Heart right ventricle (tissue), 16 donors: ENCODE data around the gene BTNL2. TPM values are rescaled to one million over a fixed set of nuclear protein-coding genes. Genes with fewer than 3 reads are reported as not detected.

Experiments used
- ATAC-seq, 8 donors: fragments of 200-7000 bp; cut with Tn5 transposase; one replicate each; pipeline ENCODE4 v1.9.1; 2020; ENCODE audit warnings: mild to moderate bottlenecking in 8 of 8, moderate library complexity in 8 of 8, moderate number of reproducible peaks in 1 of 8
- DNase-seq, 2 donors: peaks; one replicate each; pipeline ENCODE4 v3.0.0-alpha.2; 2020
- H3K27ac ChIP-seq, 10 donors: fragments of 200-600 bp; sonication (generic) in 2 of 10; one replicate each; pipeline versions ENCODE4 v1.5.0 to v1.8.0; 2020 to 2022; ENCODE audit warnings: mild to moderate bottlenecking in 3 of 10
- H3K27me3 ChIP-seq, 7 donors: fragments of 200-600 bp; one replicate each; pipeline ENCODE4 v1.8.0; 2021 to 2022; ENCODE audit warnings: mild to moderate bottlenecking in 2 of 7
- H3K36me3 ChIP-seq, 9 donors: fragments of 200-600 bp; sonication (generic) in 1 of 9; one replicate each; pipeline versions ENCODE4 v1.5.0 to v1.8.0; 2020 to 2022; ENCODE audit warnings: mild to moderate bottlenecking in 2 of 9
- H3K4me1 ChIP-seq, 9 donors: fragments of 200-600 bp; sonication (generic) in 1 of 9; one replicate each; pipeline versions ENCODE4 v1.5.0 to v1.8.0; 2020 to 2022; ENCODE audit warnings: mild to moderate bottlenecking in 4 of 9
- H3K4me3 ChIP-seq, 10 donors: fragments of 200-600 bp; sonication (generic) in 2 of 10; one replicate each; pipeline versions ENCODE4 v1.5.0 to v1.8.0; 2020 to 2022; ENCODE audit warnings: mild to moderate bottlenecking in 7 of 10, moderate library complexity in 2 of 10
- H3K9me3 ChIP-seq, 11 donors: fragments of 200-600 bp in 10 of 11; sonication (generic) in 2 of 11; one replicate each; pipeline versions ENCODE4 v1.5.0 to v1.8.0; 2013 to 2022; ENCODE audit warnings: mild to moderate bottlenecking in 2 of 11, control low read depth in 1 of 11, moderate library complexity in 1 of 11
- WGBS, 2 donors: extraction: QIAGEN DNeasy Blood & Tissue Kit; methylation state at CpG; one replicate each; pipeline ENCODE4 v1.1.7; 2013; ENCODE audit warnings: inconsistent platforms in 1 of 2; 5-methylcytosine and 5-hydroxymethylcytosine counted together
- intact Hi-C, 10 donors: fragments of 100-400 bp; cut with DNase I; formaldehyde crosslinking; loops; one replicate each; pipeline versions ENCODE4 v1.11.1 to v1.14.2; 2022
- polyA plus RNA-seq, 2 donors: library from polyadenylated mRNA; stranded (reverse); fragments of 200-250 nt; gene quantifications; one replicate each; pipeline ENCODE4 v1.2.3, GENCODE V29; 2013
- total RNA-seq, 10 donors: library from RNA; stranded (reverse); fragmentation: NEBNext Ultra II Directional in 3 of 10; extraction: Animal tissue kit (Norgen Biotek cat#: 25700) in 3 of 10; gene quantifications; one replicate each; pipeline versions ENCODE4 v1.2.1 to v1.2.4, GENCODE V29; 2021 to 2023
- TF ChIP-seq, protein P1 (sequence below), 9 donors: fragments of 200-600 bp; sonication (generic) in 2 of 9; IDR thresholded peaks; one replicate each; pipeline versions ENCODE4 v1.5.0 to v1.8.0; 2021 to 2022; ENCODE audit warnings: antibody characterized with exemption in 9 of 9, mild to moderate bottlenecking in 5 of 9, moderate library complexity in 1 of 9
- donor health status: Arrhythmogenic right ventricular cardiomyopathy.
- donor health status: ischemic (EF 13 %, LVEDD 7.1; RV severe dilation, severe dysfunction).
- donor health status: healthy with polysubstance abuse.
- donor health status: DM: no; HTN: yes; CAD: no.
- donor health status: DM: no; HTN: no; CAD: no.
- donor health status: ischemic (EF 25% LVEDD 6.9; RV normal size, moderate dysfunction).
- donor health status: ischemic (EF 25% LVEDD 5.7; RV mildly dilated, moderate dysfunction).
- donor health status: healthy.
- donor health status: DM: yes; HTN: yes; CAD: no.
- donor health status: Ischemic cardiomyopathy.
- donor health status: ischemic (EF 35%, LVEDD 5.7; RV mildly dilated, moderate dysfunction).
- donor health status: nonischemic (EF 11% LVEDD 7.7; RV severe dilation, severe dysfunction).
- donor health status: DM: yes; HTN: yes; CAD: no.
- donor health status: PGD.
- donor health status: ischemic (EF 29% LVEDD 5.4; RV normal size, mild dysfunction).
- donor health status: nonischemic (EF 23%, LVEDD 6.1; RV moderate dilation, normal function).

The BTNL2 gene
- total and polyA plus RNA-seq, 12 donors, result not detected

DNA sequence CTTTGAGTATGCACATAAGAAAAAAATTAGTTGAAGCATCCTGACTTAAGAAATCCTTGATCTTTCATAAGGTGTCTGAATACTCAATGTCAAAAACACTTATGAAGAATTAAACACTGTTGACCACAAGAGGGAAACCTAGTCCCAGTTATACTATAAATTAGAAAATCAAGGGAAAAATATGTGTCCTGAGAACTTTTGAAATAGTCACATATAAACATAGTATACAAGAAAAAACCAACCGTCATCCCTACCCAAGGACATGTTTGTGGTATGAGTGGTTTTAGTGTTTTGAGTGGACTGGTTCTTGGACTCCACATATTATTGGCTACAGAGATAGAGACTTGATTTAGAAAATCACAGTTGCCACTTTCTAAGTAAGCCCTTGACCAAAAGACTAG, 25.1 kb upstream of the BTNL2 start:
- Histone ChIP-seq H3K27me3 (peaks cover 0 to 8% (median 0%) of the 10 kb centered on the region in 7 donors), H3K27ac (no peak overlapping the region), H3K4me3 (no peak overlapping the region), H3K9me3 (no peaks in the 10 kb centered on the region), H3K4me1 (peaks cover 0 to 4% (median 0%) of the 10 kb centered on the region in 9 donors), H3K36me3 (no peaks in the 10 kb centered on the region)
- DNase-seq (no peak), ATAC-seq (no peak)
- 5 to 16% methylated on average over 1 of the region's 1 CpG for WGBS, 2 donors
- intact Hi-C loops, result loop anchor here in 6 of 10 donors (1.0 to 10.0 kb wide), 8 partner anchors 183 to 435 kb away; no protein-coding TSS in a partner anchor
- TF ChIP-seq, protein P1, sequence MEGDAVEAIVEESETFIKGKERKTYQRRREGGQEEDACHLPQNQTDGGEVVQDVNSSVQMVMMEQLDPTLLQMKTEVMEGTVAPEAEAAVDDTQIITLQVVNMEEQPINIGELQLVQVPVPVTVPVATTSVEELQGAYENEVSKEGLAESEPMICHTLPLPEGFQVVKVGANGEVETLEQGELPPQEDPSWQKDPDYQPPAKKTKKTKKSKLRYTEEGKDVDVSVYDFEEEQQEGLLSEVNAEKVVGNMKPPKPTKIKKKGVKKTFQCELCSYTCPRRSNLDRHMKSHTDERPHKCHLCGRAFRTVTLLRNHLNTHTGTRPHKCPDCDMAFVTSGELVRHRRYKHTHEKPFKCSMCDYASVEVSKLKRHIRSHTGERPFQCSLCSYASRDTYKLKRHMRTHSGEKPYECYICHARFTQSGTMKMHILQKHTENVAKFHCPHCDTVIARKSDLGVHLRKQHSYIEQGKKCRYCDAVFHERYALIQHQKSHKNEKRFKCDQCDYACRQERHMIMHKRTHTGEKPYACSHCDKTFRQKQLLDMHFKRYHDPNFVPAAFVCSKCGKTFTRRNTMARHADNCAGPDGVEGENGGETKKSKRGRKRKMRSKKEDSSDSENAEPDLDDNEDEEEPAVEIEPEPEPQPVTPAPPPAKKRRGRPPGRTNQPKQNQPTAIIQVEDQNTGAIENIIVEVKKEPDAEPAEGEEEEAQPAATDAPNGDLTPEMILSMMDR (IDR thresholded peaks at IDR 0.05), result peak in 8 of 9 donors; percentile 17 to 67 (median 60)

DNA sequence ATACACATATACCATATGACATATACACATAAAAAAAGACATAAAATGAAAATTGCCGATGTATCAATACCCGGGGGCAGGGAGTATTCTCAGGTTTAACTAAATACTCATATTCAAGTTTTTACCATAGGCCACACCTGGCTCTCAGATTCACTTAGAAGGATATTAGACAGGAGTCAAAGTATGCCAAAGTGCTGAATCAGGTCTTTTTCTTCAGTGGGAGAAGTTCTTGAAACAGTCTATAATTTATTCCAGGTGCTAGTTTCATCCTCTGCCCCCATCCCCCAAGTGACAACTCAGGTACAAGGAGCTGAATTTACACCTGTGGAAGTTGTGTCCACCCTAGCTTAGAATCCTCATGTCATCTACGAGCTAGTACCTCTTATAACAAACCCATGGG, 24.2 kb upstream of the BTNL2 start:
- 57 to 73% methylated on average over 3 of the region's 3 CpGs for WGBS, 2 donors
- intact Hi-C loops, result loop anchor here in 7 of 10 donors (2.0 to 10.0 kb wide), 7 partner anchors 184 to 436 kb away; no protein-coding TSS in a partner anchor
- H3K4me1 ChIP-seq, result no peaks in the 10 kb centered on the region
- TF ChIP-seq, protein P1 (IDR thresholded peaks at IDR 0.05), result no peak
- DNase-seq (no peak), ATAC-seq (no peak)
- H3K4me3 ChIP-seq, result no peak overlapping the region
- no peaks in the 10 kb centered on the region for H3K9me3 ChIP-seq
- no peak overlapping the region for H3K27ac ChIP-seq
- H3K27me3 ChIP-seq, result peaks cover 0 to 8% (median 0%) of the 10 kb centered on the region in 7 donors
- H3K36me3 ChIP-seq, result no peaks in the 10 kb centered on the region

DNA sequence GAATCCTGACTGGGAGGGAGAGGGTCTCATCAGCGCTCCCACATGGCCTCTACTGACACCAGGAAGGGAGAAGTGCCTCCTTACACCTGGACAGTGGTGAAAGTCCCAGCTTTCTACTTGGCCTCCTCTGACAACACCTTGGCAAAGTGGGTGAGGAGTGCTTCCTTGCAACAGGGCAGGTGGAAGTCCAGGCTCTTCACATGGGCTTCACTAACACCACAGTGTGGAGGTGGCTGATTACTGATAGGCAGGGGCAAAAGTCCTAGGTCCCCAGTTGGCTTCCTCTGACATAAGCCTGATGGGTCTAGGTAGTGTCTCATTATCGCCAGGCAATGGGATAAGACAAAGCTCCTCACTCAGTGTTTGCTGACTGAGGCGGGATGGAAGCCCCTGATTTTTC, 23.2 kb upstream of the BTNL2 start:
- H3K4me1 ChIP-seq, result no peaks in the 10 kb centered on the region
- DNase-seq, result no peak
- 69 to 88% methylated on average over 3 of the region's 3 CpGs for WGBS, 2 donors
- ATAC-seq, result no peak
- H3K4me3 ChIP-seq, result no peak overlapping the region
- H3K27ac ChIP-seq, result no peak overlapping the region
- peaks cover 0 to 8% (median 0%) of the 10 kb centered on the region in 7 donors for H3K27me3 ChIP-seq
- TF ChIP-seq, protein P1 (IDR thresholded peaks at IDR 0.05), result no peak
- H3K36me3 ChIP-seq, result no peaks in the 10 kb centered on the region
- intact Hi-C loops, result loop anchor here in 7 of 10 donors (2.0 to 10.0 kb wide), 7 partner anchors 185 to 437 kb away; no protein-coding TSS in a partner anchor
- H3K9me3 ChIP-seq, result no peaks in the 10 kb centered on the region

DNA sequence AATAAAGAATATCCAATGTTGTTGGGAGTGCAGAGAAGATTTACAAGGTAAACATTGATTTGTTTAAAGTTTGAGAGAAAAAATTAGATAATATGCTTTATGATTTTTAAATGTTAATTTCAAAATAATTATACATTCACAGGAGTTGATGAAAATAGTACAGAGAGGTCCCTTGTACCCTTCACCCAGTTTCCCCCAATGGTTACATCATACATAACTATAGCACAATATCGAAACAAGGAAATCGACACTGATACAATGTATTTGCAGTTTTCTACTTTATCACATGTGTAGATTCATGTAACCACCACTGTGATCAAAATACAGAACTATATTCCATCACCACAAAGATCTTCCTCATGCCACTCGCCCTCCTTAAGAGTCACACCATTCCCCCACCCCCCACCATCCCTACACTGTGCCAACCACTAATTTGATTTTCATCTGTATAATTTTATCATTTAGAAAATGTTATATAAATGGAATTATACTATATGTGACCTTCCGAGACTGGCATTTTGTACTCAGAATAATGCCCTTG, 21.0 kb upstream of the BTNL2 start:
- DNase-seq (no peak), ATAC-seq (no peak)
- H3K9me3 ChIP-seq, result no peaks in the 10 kb centered on the region
- intact Hi-C loops, result loop anchor here in 1 of 10 donors (5.0 kb wide), 1 partner anchor 364 kb away; no protein-coding TSS in a partner anchor
- H3K36me3 ChIP-seq, result no peaks in the 10 kb centered on the region
- no peak overlapping the region for H3K4me3 ChIP-seq
- no peak overlapping the region for H3K27ac ChIP-seq
- TF ChIP-seq, protein P1 (IDR thresholded peaks at IDR 0.05), result no peak
- H3K4me1 ChIP-seq, result no peaks in the 10 kb centered on the region
- peaks cover 0 to 8% (median 0%) of the 10 kb centered on the region in 7 donors for H3K27me3 ChIP-seq
- WGBS, 2 donors, result 89 to 90% methylated on average over 4 of the region's 4 CpGs
